MV-4-11 (cell line): ENCODE measurements around the gene SERAC1.

Experiments
- DNase-seq: peaks from one replicate; lab custom pipeline; 2025; lab: John Stamatoyannopoulos, UW

SERAC1 gene

DNA sequence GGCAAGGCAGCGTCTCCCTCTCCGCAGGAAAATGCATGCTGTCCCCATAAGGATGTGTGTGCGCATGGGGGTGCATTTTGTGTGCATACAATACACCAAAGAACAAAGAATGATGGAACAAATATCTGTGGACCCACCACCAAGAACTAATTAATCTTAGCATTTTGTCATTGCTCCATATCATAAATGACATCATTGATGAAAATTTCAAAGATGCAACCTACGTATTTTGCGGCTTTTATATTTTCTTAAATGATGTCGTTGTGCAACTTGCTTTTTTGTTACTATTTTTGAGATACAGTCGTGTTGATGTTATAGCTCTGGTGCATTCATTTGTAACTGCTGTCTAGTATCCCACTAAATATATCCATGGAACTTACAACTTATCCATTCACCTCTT, 89.7 kb downstream of the SERAC1 start:
- no peak for DNase-seq

DNA sequence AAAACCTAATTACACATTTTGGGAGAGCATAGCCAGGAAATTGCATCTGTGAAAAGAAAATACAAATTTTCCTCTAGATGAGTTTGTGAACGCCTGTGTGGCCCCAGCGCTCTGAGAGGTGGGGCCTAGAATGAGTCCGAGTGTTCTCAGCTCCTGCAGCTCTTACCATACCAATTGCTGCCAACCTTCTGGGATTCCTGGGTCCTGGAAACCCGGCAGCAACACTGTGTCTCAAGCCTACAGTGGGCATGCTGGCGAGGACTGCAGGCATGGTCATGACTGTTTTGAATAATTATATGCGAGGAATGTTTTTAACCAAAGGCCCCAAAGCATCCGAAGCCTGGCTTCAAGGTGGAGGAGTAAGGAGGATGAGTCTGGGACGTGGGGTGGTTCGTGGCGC, 90.4 kb downstream of the SERAC1 start:
- DNase-seq: no peak

DNA sequence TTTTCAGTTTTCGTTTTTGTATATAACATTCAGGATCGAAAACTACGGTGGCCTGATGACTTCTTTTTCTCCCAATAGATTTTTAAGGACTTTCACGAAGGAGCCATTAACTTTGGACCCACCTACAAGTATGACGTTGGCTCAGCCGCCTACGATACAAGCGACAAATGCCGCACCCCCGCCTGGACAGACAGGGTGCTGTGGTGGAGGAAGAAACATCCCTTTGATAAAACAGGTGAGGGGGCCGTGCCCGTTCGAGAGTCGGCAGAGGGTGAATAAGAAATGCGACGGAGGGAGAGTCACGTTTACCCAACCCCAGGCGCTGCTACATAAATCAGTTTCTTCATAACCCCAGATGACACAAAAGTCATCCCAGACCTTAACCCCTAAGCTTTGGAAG, 91.5 kb downstream of the SERAC1 start:
- no peak for DNase-seq

DNA sequence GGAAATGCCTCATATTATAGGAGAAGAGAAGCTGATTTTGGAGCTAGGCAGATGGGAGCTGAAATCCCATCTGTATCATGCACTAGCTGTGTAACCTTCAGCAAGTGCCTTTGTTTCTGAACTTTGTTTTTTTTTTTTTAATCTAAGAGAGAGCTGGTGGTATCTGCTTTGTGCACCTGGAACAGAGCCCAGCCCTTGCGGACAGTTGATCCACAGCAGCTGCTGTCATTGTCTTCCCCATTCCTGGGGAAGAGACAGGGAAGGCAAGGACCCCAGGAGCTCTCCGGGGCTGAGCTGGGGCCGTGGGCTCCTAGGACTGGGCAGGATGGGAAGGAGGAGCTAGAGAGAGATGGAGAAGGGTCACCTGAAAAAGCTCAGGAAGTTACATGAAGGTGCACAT, 94.3 kb downstream of the SERAC1 start:
- DNase-seq: no peak

DNA sequence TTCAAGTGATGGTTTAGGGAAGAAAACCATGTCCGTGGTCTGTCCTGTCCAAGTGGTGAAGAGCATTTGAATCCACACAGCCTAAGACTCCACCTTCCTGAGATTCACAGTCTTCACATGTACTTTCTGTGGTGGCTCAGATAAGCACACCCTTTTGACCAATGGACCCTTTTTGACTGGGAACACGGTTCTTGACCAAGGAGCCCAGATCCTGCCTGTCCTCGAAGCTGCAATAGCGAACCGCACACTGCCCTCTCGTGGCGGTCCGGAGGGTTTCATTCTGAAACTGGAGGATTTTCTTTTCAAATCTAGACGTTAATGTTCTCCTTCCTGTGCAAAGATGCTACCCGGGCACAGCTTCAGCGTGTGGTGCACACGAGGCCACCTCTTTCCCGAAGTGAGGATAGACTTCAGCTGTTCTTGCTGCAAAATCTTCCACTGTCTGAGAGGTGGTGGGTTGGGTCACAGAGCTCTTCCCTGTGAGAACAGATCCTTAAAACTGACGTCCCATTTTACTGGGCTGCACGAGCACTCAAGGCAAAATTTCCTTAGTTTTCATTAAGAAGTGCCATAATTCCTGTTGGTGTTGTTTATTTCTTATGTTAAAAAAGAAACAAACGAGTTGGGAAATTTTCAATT, 95.9 kb downstream of the SERAC1 start:
- DNase-seq: peak; percentile 45

DNA sequence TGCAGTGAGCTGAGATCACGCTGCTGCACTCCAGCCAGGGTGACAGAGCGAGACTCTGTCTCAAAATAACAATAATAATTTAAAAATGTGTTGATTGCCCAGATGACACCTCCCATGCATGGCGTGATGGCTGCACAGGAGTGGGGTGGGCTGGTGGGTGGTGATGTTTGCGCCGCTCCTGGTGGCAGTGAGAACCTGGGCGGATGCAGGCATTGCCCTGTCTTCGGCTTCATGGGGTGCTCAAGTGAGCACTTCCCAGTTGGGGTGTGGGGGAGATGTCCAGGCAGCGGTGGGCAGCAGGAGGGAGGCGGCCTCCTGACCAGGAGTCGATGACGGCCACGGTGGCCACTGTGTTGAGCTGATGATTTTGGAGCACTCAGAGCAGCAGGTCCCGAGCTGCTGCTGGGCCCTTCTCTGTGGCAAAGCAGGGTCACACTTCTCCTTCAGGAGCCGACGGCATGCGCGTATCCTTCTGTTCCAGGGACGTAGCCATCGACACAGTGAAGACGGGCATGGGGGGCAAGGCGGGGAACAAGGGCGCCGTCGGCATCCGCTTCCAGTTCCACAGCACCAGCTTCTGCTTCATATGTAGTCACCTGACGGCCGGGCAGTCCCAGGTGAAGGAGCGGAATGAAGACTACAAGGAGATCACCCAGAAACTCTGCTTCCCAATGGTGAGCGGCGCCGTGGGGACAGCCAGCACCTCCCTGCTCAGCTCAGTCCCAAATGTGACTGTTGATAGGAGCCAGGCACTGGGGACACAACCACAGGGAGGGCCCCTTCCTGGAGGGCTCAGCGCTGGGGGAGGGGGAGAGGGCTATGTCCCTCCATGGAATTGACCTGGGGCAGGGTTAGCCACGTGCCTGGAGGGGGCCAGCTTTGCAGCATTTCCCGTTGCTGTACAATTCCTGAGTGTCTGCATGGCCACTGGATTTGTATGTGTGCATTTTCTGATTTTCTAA, 96.7 kb downstream of the SERAC1 start:
- no peak for DNase-seq

DNA sequence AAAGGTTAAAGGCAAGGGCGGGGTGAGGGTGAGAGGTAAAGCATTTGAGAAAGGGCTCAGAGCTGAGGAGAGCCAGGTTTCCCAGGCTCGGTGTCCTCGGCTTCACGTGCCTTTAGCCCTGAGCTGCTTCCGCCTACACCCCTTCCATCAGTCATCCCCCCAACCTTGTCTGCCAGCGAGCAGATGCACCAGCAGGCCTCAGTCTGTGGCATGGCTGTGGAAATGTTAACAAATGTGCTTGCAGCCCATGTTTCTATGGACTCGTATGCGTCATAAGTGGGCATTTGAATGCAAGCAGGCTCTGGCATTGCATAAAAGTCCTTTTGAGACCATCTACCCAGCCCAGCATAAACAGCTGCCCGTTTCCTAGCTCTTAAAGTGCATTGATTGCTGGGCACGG, 97.5 kb downstream of the SERAC1 start:
- DNase-seq: no peak

DNA sequence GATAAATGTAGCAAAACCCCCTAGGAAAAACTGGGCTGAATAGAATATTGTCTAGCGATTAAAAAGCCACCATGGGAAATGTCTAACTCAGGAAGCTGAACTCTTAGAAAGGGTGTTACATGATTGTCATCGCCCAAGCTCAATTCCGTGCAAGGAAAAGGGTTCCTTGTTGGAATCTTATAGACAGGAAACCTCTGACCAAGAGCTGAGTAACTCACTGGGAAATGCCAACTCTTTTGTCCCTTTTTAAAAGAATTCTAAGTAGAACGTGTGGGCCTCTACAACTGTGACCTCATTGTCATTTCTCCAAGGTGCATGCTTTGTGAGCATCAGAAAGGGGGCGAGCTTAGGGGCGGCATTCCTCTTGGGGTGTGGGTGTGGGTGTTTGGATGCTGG, 98.3 kb downstream of the SERAC1 start:
- DNase-seq: no peak

DNA sequence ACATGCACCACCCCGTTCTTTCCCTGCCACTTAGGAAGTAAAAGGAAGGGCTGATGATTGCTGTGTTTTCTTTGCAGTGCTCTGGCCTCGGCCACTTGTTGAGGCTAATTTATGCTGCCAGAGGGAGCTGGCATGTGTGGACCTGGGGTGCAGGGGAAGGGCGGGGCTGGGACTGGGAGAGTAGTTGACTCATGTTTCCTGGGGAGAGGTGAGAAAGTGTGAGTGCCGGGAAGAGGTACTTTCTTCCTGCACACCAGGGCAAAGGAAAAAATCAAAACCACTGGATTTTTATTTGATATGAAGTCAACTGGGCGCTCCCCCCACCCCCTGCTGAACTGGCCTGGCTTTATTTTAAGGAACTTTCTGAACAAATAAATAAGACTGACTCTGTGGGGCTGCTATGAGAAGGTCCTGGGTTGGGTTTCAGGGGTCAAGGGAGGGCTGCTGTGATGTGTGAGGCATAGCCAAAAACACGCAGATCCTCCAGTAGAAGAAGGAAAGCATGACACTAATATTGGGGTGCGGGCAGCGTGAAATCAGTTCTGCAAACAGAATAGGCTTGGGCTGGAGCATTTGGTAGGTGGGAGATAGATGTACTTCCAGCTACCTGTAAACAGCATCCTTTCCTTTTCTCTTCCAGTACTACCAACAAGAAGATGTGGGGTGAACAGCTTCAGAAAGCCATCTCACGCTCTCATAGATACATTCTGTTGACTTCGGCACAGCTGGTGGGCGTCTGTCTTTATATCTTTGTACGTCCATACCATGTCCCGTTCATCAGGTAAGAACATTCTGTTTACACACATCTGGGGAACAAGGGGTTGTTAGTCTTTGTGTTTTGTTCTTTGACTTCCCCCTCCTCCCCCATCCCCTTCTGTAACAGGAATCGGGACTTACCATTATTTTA, 98.9 kb downstream of the SERAC1 start:
- DNase-seq: no peak

DNA sequence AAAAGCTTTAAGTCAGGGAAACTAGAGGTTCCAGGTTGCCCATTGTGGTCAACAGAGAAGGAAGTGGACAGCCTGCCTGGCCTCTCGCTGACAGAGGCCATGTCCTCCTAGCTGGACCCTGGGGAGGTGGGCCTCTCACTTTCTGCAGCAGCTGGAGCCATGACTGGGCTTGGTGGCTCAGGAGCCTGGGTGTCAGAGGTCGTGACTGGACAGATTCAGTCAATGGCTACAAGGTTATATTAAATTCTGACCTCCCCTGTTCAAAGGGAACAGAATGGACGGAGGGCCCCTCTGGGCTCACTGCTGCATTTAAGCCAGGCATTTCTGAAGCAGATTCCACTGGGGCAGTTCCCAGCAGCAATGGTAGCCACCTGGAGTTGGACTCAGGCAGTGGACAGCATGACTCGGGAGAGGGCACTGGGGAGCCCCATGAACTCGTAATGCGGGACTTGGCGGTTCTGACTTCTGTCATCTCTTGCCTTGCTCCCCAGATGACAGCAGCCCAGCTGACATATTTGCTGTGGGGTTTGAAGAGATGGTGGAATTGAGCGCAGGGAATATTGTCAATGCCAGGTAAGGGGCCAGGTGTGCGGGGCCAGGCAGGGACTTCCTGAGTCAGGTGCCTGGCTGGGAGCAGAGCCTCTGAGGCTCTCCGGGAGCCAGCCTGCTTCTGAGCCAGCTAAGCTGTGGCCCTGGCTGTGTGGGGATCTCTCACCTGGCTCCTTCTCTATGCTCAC, 99.7 kb downstream of the SERAC1 start:
- no peak for DNase-seq

DNA sequence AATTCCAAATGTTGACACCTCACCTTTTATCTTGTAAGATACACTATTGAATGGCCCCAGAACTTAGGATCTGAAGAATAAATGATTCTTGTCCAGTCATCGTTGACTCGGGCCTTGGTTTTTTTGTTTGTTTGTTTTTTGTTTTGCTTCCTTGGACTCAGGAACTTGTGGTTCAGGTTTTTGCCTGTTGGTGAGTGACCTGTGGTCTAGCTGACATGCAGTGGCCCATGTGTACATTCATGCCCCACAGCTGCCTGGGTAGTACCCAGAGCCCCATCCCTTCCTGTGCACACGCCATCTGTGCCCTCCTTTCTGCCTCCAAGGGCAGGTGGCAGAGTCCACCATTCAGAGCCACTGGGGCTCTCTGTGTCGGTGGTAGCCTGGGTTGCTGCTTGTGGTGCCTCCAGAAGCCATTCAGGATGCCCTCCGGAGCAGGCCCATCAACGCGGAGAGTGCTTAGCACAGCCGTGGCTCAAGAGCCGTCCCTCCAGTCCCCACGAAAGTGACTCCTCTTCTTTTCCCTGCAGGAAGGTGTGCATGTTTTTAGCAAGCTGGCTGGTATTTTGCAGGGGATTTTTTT, 100.5 kb downstream of the SERAC1 start:
- DNase-seq: no peak

DNA sequence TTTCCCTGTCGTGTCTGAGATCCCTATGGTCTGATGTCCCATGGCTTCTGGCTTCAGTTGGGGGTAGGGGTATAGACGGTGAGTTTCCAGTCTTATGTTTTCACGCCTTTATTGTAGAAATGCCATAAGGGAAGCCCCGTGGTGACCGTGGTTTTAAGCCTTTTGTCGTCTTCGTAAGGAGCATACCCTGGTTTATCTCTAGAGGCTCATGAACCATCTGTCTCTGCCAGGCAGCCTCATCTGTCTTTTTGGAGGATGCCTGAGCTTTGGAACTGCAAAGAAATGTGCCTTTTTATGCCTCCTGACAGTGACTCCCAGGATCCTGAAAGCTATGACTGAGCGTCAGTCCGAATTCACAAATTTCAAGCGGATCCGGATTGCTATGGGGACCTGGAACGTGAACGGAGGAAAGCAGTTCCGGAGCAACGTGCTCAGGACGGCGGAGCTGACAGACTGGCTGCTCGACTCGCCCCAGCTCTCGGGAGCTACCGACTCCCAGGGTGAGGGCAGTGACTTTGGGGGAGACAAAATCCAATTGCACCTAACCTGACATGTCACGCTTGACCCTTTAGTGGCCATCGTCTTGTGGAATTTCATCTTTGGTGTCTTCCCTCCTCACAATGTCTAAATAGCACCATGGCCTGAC, 101.8 kb downstream of the SERAC1 start:
- DNase-seq: peak; percentile 17

DNA sequence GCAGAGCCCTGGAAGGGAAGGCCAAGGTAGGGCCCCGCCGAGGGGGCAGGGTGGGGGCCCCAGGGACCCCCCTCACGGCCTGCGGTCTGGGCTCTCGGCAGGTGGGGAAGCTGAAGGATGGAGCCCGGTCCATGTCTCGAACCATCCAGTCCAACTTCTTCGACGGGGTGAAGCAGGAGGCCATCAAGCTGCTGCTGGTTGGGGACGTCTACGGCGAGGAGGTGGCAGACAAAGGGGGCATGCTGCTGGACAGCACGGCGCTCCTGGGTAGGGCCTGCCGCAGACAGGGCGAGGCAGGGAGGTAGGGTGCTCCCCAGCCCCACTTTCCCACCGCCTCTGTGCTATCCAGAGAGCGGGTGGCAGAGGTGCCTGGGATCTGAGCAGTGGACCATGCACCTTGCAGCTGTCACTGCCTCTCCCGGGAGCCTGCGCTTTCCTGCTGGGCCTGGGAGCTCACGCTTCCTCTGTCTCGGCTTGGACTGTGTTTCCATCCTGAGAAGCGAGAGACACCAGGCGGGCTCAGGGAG, 103.3 kb downstream of the SERAC1 start:
- DNase-seq: no peak

DNA sequence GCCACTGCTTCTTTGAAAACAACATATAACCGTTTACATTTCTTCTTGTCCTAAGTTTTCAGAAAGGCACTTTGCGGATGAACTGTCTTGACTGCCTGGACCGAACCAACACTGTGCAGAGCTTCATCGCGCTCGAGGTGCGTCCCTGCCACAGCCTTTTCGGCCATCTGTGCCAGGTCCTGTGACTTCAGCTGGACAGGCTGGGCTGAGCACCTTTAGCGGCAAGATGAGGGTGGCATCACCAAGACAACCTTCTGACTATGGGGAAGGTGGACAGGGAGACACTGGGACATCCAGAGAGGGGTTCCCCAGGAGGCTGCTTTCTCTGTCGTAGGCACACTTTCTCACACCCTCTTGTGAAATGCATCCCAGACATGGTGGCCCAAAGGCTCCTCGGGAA, 104.3 kb downstream of the SERAC1 start:
- DNase-seq: no peak

DNA sequence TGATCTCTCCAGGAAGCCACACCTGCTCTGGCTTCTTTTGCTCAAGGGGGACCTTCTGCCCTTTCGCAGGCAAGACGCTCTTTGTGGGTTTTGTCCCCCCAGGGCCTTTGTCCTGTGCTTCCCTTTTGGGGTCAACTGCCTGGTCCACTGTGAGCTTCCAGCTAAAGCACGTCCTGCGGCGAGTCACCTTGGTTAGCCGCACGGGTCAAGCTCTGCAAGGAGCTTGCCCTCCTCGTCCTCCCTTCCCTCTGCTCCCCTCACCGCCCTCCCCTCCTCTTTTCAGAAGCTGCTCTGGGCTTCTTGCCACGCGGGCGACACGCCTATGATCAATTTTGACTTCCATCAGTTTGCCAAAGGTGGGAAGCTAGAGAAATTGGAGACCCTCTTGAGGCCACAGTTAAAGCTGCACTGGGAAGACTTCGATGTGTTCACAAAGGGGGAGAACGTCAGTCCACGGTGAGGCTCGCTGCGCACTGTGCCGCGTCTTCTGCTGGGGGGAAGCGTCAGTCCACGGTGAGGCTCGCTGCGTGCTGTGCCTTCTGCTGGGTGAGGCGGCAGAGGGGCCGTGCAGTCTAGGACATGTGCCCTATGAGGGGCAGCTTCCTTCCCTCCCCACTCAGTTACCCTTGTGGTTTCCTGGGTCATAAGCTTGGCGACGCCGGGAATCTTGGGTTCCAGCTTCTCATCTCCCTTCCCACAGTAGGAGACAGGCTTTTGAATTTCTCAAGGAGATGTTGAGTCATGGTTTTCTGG, 106.2 kb downstream of the SERAC1 start:
- no peak for DNase-seq

DNA sequence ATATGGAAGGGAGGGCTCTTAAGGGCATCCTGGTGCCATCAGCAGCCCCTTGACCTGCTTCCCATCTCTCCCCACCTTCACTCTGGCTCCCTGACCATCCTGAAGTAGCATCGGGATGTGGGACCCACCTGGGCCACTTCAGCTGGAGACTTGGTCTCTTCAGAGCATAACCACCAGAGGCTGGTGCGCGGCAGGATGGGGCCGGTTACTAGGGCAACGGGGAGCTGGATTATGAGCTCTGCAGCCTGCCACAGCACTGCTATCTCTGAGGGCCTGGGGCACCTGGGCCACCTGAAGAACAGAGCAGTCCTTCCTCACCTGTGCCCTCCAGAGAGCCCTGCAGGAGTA, 106.7 kb downstream of the SERAC1 start:
- no peak for DNase-seq

DNA sequence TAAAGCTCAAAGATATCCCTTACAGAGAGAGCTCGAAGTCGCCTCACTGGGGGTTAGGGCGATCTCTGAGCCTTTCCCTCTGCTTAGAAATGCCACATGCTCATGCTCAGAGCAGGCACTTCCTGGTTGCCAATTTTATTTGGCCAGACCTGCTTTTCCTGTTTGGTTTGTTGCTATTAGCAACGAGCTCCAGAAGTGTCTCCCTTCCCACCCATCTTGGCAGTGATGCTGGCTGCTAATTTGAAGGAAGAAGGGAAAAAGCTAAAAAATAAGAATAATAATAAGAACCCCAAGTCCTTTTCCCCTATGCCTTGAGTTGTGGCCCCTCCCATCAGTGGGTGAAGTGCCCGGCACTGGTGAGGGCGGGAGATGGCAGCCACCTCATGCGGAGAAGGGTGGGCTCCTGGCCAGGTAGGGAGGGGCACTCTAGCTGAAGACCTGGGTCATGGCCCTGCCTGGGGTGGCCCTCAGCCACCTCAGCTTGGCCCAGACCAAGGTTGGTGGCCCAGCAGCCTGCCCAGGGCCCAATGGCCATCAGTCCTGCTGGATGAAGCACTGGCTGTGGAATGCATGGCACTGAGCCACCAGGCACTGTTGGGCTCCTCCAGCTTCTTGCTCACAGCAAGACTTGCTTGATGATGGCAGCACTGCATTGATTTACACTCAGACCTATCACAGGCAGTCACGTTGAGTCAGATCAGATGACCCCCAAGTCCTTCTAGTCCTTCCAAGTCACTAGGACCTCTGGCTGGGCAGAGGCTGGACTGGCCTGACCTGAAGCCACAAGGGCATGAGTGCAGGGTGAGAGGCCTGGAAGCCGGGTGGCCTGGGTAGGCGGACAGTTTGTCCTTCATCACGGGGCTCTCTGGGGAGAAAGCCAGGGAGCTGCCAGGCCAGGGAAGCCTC, 107.4 kb downstream of the SERAC1 start:
- peak; percentile 59 for DNase-seq
